ENCODE measurements around the gene TUBGCP4.
A peak's percentile ranks its signal among the peaks of the same experiment; 100 is the strongest.

The TUBGCP4 gene

DNA sequence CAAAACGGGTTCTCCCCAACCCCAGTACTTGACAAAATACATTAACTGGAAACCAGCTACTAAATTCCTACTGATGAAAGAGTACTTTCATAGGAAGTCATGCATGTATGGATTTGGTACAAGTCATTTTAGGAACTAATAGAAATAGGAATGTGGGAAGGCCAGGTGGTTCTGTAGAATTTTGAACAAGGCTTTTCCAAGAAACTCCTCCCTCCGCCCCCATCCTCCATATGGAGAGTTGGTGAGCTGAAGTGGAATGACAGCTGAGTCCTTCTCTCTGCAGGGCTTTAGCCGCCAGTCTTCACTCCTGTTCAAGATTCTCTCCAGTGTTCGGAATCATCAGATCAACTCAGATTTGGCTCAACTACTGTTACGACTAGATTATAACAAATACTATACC, 33.2 kb downstream of the TUBGCP4 start:
- no peak for DNase-seq

DNA sequence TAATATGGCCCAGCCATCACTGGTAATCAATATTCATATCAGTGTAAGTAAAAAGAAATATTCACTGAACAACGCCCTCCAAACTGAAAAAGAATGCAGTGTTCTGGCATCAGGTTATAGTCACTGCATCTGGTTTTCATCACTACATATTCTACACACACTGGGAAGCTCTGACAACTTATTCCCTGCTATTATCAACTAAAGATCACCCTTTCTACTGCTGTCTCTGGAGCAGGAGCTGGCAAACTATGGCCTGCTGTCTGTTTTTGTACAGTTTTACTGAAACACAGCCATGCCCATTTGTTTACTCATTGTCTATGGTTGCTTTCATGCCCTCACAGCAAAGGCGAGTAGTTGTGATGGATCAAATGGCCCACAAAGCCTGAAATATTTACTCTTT, 35.3 kb downstream of the TUBGCP4 start:
- DNase-seq, result no peak

DNA sequence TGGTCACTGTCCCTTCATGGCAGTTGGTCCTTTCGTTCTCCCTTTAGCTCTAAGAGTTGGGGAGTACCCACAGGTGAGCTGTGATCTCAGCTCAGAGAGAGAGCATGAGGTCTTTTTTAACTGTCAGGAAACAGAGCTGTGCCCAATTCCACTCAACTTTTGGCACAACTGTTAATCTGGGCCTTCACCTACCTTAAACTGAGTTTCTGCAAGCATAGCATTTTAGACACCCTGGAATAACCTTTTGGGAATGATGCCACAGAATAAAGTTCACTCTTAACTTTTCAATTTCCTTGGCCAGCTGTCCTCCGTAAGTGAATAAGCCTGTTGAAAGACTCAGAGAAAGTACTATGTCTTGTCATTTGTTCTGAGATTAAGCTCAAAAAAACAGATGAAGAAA, 35.9 kb downstream of the TUBGCP4 start:
- no peak for DNase-seq

DNA sequence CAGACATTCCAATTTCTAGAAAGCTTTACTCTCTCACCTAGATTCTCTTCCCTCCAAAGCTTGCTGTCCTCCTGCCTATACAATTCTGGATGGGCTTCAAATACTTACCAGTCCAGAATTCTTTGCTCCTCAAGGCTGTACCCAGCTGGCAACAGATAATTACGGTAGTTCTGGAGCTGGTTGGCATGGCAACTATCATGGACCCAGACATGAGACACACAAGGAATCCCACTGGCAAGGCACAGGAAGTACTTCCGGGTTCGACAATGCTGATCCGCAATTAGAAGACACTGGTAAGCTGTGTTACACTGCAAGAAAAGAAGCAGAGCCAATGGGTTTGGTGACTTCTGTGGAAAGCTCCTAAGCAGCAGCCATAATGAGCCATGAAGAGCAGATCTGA, 37.9 kb downstream of the TUBGCP4 start:
- DNase-seq, result peak; percentile 57

DNA sequence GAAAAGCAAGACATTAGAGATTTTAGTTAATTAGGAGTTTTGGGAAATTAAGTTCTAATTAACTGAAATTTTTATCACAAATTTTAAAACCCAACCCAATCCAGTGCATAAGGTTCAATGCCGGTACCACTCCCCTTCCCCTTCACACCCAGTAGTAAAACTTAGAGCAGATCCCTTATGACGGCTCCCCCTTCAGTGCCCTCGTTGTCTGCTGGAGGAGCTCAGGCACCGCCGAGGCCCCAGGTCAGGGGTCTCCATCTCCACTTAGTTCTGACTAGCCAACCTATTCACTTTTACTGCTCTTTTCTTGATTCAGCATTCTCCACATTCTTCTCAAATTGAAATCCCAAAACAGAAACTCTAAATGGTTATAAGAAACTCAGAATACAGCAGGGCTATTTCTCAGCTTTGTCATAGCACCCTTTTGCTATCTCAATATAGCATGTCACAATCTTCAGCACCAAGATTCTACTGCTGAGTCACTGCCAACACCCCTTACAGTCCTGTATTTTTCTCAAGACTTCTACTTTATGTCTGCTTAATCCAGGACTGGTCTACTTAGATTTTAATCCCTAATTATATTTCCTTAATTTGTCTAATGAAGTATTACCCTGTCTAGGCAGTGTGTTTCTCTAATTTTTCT, 39.8 kb downstream of the TUBGCP4 start:
- DNase-seq, result no peak

DNA sequence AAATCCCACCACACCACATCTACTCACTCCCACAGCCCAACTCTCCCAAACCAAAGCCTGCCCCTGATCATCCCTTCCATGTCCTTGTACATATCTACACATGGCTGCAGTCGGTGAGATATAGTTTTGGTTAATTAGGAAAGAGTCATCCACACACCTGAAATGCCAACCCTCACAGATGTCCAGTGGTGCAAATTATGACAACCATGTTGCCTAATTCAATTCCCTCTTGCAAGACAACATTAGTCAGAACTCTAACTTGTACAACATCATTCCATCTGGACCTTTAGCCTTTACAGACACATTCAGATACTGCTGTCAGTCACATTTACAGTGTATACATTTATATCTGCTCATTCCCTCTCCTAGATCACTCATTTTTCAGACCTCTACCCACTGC, 41.2 kb downstream of the TUBGCP4 start:
- DNase-seq, result no peak

DNA sequence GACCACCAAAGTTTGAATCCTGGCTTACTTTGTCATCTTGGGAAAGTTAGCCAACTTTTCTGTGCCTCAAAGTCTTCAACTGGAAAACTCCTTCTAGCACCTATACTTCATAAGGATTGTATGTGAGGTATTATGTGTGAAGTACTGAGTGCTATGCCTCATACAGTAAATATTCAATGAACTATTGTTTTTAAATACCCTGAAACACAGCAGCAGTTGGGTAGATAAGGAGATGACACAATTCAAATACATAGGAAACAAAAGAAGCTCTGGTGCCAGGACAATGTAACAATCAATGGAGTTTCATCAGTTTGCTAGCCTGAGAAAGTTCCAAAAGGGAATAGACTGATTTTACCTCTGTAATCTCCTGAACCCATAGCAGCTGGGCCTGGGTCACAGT, 43.3 kb downstream of the TUBGCP4 start:
- no peak for DNase-seq

DNA sequence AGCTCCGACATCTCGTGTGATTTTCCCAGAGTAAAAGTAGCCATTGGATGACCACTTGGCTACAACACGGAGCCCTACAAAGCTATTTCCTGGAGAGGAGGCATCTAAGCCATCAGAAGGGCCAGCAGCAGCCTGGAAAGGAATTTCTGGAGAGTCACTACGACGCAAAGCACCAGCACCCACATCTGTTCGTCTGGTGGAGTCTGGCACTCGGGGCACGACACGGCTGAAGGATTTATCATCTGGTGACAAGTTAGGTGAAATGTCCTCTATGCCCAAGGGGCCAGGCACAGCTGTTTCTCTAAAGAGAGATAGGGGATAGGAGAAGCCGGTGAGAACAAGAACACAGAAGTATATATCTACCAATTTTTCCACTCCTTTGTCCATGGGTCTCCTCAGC, 49.5 kb downstream of the TUBGCP4 start:
- no peak for DNase-seq

DNA sequence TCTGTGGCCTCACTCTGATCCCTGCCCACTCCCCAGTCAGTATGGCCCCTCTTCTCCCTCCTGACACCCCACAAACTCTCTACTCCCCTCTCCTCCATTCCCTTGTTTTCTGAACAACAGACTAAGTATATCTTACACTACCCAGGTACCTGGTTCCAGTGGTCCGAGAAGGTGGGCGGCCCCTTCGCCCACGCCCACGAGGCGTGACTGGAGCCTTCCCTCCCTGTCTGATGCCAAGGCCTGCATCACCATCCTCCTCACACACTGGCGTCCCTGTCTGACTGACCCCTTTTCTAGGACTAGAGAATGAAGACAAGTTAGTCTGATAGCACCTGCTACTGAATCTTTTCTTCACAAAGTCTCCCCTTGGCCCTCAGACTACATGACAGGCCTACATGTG, 50.0 kb downstream of the TUBGCP4 start:
- DNase-seq, result no peak

DNA sequence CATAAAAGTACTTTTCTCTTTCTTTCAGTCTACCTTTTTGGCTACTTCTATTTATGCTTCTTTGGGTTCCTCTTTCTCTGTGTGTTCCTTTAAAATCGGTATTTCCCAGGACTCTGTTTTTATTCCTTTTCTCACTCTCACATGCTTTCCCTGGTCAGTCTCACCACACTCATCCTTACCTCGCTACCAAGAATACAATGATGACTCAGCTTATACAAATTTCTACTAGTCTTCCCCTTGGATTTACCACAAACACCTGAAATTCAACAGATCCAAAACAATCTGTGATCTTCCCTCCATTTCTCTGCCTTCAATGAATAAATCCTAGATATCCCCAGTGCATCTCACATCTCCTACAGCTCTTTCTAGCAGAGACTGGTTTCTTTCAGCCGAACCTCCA, 52.9 kb downstream of the TUBGCP4 start:
- DNase-seq, result no peak

DNA sequence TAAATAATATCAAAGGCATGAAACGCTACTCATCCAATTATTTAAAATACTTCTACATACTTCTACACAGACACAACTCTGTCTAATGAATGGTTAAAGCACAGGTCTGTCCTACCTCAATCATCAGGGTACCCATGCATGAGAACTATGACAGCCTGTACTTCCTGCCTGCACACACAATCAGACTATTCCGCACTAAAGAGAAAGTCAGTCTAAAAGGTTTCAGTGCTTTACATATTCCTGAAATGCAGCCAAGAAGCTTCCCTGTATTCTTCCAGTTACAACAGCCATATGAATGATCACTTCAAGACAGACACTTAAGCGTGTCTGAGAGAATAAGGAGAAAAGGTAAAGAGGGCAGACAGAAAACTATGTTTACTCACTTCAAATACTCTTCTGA, 58.8 kb downstream of the TUBGCP4 start:
- peak; percentile 23 for DNase-seq

DNA sequence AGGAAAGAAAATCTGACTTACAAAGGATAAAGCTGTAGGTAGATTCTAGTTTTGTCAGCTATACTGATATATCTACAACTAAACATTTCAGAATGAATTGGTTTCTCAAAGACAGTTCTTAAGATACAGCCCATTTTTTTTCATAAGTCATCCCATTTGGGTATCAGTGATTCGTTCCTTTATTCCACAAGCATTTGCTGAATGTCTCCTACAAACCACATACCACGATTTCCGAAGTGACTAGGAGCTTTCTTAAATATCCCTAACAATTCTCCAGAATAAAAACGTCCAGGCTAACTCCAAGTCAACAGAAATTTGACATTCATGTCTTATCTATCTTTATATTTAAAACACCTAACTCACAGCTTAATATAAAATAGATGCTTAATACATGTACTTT, 62.3 kb downstream of the TUBGCP4 start:
- DNase-seq, result no peak

DNA sequence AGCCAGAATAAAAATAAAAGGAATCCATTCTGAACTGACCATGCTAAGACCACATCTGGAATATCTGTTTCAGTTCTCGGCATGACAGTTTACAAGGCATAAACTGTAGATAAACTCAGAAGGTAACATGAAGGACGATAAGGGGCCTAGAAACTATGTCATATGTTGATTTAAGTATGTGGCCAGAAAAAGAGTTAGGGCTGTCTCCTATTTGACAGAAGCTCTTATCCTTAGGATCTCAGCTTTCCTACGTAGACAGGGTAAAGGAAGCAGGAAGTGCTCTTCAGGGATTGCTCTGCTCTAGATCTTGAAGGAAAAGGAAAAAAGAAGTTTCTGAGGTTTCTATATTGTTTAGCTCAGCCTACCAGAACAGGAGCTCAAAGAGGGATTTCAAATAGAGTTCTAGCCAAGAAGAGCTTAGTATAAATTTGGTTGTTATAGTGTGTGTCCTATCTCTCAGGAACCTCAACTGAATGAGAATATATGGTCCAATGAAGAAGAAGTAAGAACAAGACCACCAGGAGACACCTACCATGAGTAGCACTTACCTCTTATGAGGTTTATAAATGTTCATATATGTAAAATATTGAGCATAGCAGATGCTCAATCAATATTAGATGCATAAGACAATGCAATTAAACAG, 62.9 kb downstream of the TUBGCP4 start:
- DNase-seq, result no peak

DNA sequence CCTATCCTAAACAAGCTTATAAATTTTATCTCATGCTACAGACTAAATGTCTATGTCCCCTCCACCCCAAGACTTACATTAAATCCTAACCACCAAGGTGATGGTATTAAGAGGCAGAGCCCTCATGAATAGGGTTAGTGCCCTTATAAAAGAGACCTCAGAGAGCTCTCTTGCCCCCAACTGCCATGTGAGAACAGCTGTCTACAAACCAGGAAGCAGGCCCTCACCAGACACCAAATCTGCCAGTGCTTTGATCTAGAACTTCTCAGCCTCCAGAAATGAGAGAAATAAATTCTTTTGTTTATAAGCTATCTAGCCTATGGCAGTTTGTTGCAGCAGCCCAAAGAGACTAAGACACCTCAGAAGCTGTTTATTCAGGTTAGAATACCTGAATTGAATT, 63.5 kb downstream of the TUBGCP4 start:
- no peak for DNase-seq

DNA sequence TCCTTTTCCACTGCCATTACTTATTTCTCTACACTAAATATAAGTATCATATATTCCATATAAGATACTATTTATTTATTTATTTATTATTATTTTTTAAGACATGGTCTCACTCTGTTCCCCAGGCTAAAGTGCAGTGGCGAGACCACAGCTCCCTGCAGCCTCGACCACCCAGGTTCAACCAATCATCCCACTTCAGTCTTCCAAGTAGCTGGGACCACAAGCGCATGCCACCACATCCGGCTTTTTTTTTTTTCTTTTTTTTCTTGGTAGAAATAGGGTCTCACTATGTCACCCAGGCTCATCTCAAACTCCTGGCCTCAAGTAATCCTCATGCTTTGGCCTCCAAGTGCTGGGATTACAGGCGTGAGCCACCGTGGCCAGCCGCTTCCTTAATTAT, 65.5 kb downstream of the TUBGCP4 start:
- DNase-seq, result no peak

DNA sequence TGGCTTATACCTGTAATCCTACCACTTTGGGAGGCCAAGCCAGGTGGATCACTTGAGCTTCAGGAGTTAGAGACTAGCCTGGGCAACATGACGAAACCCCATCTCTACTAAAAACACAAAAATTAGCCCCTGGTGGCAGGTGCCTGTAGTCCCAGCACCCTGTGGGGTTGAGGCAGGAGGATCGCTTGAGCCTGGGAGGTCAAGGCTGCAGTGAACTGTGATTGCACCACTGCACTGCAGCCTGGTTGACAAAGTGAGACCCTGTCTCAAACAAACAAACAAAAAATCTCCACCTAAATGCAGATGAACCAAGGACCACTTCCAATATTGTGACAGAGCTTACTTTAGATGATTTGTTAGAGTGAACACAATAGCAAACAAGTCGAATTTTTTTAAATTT, 68.4 kb downstream of the TUBGCP4 start:
- DNase-seq, result no peak

DNA sequence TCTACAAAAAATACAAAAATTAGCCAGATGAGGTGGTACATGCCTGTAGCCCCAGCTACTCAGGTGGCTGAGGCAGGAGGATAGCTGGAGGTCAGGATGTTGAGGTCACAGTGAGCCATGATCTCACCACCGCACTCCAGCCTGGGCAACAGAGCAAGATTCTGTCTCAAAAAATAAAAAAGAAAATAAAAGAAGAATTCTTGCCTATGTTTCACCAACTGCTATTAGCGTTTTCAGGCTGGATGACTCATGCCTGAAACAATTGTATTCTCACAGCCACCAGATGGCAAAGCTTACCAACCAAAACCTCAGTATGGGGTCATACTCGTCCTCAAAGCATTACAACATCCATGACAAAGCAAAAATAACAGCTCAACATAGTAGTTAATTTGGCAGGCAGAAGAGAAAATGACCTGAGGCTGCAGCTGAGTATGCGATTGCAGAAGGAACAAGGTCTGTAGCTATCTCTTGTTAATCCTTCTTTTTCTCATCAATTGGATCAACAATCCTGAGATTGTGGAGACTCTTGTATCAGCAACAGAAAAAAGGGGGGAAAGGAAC, 69.9 kb downstream of the TUBGCP4 start:
- peak; percentile 96 for DNase-seq

DNA sequence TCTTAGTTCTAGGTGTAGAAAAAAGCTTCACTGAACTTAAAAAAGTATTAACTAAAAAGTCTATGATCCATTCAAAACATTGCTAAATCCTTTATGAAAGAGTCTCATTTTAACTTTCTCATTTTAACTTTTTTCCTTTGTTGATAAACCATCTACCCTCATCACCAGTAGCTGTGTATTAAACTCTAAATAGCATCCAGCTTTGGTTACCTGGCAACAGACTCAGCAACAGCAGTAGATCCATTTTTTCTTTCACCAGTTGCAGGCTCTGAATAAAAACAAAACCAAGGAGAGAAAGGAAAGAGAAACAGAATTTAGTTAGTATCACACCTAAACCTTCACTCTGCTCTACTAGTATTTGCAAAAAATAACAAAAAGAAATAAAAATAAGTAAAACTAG, 70.4 kb downstream of the TUBGCP4 start:
- peak; percentile 55 for DNase-seq

DNA sequence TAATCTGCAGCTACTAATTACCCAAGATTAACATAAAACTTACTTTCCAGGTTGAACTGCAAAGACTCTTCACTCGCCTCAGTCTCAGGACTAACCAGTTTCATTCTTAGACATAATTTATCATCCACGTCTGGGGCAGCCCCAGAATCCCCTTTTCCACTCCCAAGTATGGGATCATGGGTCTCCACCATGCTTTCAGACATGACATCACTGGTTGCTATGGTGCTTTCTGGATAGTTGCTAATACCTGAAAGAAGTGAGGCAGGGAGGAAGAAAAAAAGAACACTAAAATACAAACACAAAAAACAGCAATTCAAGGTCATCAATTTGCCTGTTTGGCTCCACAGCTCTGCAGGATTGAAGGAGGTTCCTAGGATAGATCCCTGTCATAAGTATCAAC, 75.4 kb downstream of the TUBGCP4 start:
- DNase-seq, result no peak

DNA sequence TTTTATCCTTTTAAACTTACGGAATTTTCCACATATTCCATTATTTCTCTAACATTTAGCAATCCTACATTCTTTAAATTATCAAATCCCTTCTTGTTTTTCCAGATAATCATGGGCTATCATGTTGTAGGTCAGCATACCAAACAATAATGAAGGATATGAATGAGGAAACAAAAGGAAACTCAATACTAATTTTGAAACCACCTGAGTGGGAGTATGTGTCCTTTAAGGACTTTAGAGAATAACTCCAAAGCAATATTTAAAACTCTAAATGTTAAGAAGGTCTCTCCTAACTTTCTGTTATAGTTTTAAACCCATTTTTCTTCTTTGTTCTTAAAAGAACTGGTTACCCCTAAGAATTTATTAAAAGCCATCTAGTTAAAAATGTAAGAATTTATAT, 79.1 kb downstream of the TUBGCP4 start:
- DNase-seq, result no peak

Measured in NCI-H69 (cell line).